ENCODE data around the gene DCP2.

GRCh38 chr5:112973036-112973435 is 3.6 kb upstream of the DCP2 start:
- no peak for TF ChIP-seq CTCF (IDR thresholded peaks at IDR 0.05)
- no peak for TF ChIP-seq POLR2A (IDR thresholded peaks at IDR 0.05)

Measured in Peyer's patch (tissue), 4 donors.